DMS 273 (cell line): ENCODE measurements around the gene PLEKHG4.

ENCODE experiments used
- DNase-seq: peaks from one replicate; lab custom pipeline; 2025; ENCODE audit not compliant: unreplicated experiment; lab: John Stamatoyannopoulos, UW

The PLEKHG4 gene

GRCh38 chr16:67317853-67318252, 38.5 kb downstream of the PLEKHG4 start:
- DNase-seq = no peak

DNA sequence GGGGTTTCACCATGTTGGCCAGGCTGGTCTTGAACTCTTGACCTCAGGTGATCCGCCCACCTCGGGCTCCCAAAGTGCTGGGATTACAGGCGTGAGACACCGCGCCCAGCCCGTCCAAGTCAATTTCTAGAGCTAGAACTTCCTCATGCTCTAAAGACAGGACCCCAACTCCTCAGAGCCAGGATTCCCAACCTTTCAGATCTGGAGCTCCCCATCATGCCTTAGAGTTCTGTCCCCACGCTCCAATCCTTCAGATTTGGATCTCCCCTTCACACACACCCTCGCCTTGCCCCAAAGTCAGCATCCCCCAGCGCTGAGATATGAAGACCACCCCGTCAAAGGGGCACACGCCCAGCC, 46.8 kb downstream of the PLEKHG4 start:
- DNase-seq = no peak

- peak; percentile 93 for DNase-seq
Measured at GRCh38 chr16:67326472-67327309, 47.4 kb downstream of the PLEKHG4 start, which contains the start of the genes KCTD19 and LRRC36. KCTD19 (minus strand) TSS chr16:67326741; CDS start chr16:67326707, 34 bp downstream. LRRC36 (plus strand) TSS chr16:67326815; CDS start chr16:67326863, 48 bp downstream.

GRCh38 chr16:67327743-67328142, 48.4 kb downstream of the PLEKHG4 start:
- DNase-seq = no peak

DNA sequence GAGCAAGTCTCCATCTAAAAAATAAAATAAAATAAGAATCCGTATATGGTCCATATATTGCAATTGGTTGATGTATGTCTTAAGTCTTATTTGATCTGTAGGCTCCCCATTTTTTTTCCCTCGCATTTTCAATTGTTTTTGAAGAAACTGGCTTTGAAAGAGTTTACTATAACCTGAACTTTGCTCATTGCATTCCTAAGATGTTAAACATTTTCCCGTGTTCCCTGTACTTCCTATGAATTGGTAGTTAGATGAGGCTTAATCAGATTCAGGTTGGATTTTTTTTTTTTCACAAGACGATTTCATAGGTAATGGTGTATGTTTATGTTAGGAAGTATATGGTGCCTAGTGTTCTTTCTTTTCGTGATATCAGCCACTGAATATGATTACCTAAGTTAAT, 50.6 kb downstream of the PLEKHG4 start:
- no peak for DNase-seq

DNA sequence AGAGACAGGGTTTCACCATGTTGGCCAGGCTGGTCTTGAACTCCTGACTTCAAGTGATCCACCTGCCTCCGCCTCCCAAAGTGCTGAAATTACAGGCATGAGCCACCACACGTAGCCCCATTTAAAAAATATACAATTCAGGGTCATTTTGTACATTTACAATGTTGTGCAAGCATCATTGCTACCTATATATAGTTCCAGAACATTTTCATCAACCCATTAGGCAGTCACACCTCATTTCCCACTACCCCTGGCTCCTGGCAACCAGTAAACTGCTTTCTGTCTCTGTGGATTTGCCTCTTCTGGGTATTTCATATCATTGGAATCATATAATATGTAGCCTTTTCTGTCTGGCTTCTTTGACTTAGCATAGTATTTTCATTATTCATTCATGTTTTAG, 54.0 kb downstream of the PLEKHG4 start:
- DNase-seq = no peak

DNA sequence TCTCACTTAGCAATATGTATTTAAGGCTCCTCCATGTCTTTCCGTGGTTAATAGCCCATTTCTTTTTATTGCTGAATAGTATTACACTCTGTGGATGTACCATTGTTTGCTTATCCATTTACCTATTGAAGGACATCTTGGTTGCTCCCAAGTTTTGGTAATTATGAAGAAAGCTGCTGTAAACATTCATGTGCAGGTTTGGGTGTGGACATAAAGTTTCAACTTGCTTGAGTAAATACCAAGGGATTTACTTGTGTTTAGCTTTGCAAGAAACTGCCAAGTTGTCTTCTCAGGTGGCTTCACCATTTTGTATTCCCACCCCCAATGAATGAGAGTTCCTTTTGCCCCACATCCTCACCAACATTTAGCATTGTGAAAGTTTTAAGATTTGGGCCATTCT, 56.8 kb downstream of the PLEKHG4 start:
- no peak for DNase-seq

- no peak for DNase-seq
Measured at GRCh38 chr16:67336648-67337047, 57.3 kb downstream of the PLEKHG4 start.
